Immature natural killer cell (primary cell): ENCODE results near the gene PSMG1. TPM values are rescaled to one million over a fixed set of nuclear protein-coding genes. Genes with fewer than 3 reads are reported as not detected.

ENCODE experiments used
- DNase-seq, 3 donors: peaks; one replicate each; pipeline ENCODE4 v3.0.0; 2022; ENCODE audit warnings: mixed read lengths in 1 of 3
- H3K27ac Mint-ChIP-seq, 6 donors: one replicate each; pipeline ENCODE4 v1.8.0; 2020; ENCODE audit warnings: mixed read lengths in 6 of 6, mild to moderate bottlenecking in 5 of 6, inconsistent platforms in 4 of 6, moderate library complexity in 3 of 6
- H3K27me3 Mint-ChIP-seq, 3 donors: one replicate each; pipeline ENCODE4 v1.8.0; 2020 to 2021; ENCODE audit warnings: low read depth in 3 of 3, mild to moderate bottlenecking in 3 of 3, mixed read lengths in 3 of 3, moderate library complexity in 3 of 3, inconsistent platforms in 1 of 3
- H3K36me3 Mint-ChIP-seq, 3 donors: one replicate each; pipeline ENCODE4 v1.8.0; 2020; ENCODE audit warnings: mixed read lengths in 3 of 3, inconsistent platforms in 2 of 3, mild to moderate bottlenecking in 2 of 3
- H3K4me1 Mint-ChIP-seq, 2 donors: one replicate each; pipeline ENCODE4 v1.8.0; 2020; ENCODE audit warnings: inconsistent platforms in 2 of 2, mild to moderate bottlenecking in 2 of 2, mixed read lengths in 2 of 2, moderate library complexity in 1 of 2
- H3K4me3 Mint-ChIP-seq, 5 donors: one replicate each; pipeline ENCODE4 v1.8.0; 2020; ENCODE audit warnings: mild to moderate bottlenecking in 5 of 5, mixed read lengths in 5 of 5, inconsistent platforms in 3 of 5, moderate library complexity in 3 of 5
- H3K9me3 Mint-ChIP-seq, 6 donors: one replicate each; pipeline ENCODE4 v1.8.0; 2020; ENCODE audit warnings: mild to moderate bottlenecking in 6 of 6, mixed read lengths in 6 of 6, inconsistent platforms in 4 of 6, moderate library complexity in 3 of 6
- polyA plus RNA-seq, 3 donors: library from polyadenylated mRNA; unstranded; fragments of 300-500 nt; fragmentation: Illumina TruSeq; gene quantifications; one replicate each; pipeline ENCODE4 v1.2.3, GENCODE V29; 2021

PSMG1 gene
- polyA plus RNA-seq, 3 donors from 2014 or later: 29.5 to 39.6 (median 33.3) TPM

DNA sequence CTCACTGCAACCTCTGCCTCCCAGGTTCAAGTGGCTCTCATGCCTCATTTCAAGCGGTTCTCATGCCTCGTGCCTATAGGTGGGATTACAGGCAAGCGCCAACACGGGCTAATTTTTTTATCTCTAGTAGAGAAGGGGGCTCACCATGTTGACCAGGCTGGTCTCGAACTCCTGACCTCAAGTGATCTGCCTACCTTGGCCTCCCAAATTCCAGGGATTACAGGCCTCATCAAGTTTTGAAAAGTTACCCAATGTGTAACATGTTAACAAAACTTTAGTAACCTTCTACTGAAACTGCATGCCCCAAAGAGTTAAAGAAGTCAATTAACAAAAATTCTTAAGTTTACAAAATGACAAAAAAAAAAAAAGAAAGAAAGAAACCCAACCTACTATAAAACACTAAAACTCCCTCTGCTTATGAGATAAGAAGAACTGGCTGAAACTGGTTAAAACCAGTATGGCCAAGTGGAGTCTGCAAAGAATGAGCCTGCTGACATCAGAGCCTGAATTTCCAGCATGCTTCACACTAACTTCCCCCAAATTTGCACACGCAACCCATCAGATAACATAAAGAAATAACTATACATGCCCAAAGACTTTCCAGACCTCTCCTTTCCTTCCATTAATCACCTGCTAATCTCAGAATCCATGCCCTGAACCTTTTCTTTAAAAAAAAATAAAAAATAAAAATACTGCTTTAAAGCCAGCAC is 25.5 kb upstream of the PSMG1 start:
- no peaks in the 10 kb centered on the region for H3K4me1 Mint-ChIP-seq
- peak overlapping the region in 3 of 6 donors; percentile 36 to 73 (median 54) for H3K27ac Mint-ChIP-seq
- H3K36me3 Mint-ChIP-seq: peaks cover 12 to 37% (median 16%) of the 10 kb centered on the region in 3 donors
- no peaks in the 10 kb centered on the region for H3K9me3 Mint-ChIP-seq
- DNase-seq: no peak
- peaks cover 0 to 2% (median 0%) of the 10 kb centered on the region in 3 donors for H3K27me3 Mint-ChIP-seq
- no peak overlapping the region for H3K4me3 Mint-ChIP-seq

DNA sequence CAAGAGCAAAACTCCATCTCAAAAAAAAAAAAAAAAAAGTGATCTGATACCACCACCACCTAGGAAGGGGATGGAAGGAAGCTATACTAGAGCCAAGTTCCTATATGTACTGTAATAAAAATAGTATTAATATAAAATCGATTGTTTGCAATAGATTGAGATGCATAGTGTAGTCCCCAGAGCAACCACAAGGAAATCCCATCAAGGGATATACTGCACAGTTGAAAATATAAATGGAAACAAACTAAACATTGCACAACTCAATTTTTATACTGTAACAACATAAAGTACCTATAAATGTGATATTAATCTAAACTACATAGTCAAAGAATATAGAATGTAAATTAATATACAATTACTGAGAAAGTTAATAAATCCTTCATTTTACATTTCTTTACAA is 20.9 kb upstream of the PSMG1 start:
- Mint-ChIP-seq H3K27me3 (no peaks in the 10 kb centered on the region), H3K27ac (no peak overlapping the region), H3K9me3 (no peaks in the 10 kb centered on the region), H3K36me3 (peaks cover 16 to 33% (median 24%) of the 10 kb centered on the region in 3 donors), H3K4me3 (no peak overlapping the region), H3K4me1 (no peaks in the 10 kb centered on the region)
- no peak for DNase-seq

DNA sequence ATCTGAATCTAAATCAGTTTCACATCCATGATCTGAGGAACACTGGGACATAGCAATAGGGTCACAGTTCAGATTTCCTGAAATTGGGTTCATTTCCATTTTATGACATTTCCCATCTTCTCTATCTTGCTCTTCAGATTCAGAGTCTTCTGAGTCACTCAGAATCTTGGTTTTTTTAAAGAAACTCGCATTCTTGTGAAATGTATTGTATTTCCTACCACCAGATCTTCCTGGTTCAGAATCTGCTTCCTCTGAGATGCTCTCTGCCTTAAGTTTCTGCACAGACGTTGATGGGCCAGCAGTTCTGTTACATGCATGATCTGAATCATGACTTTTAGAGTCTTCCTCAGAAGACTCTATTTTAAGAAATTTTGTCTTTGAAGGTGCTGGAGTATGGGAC is 15.5 kb upstream of the PSMG1 start:
- Mint-ChIP-seq H3K36me3 (peaks cover 23 to 34% (median 31%) of the 10 kb centered on the region in 3 donors), H3K4me3 (no peak overlapping the region), H3K27ac (peak overlapping the region in 1 of 6 donors; percentile 21)

DNA sequence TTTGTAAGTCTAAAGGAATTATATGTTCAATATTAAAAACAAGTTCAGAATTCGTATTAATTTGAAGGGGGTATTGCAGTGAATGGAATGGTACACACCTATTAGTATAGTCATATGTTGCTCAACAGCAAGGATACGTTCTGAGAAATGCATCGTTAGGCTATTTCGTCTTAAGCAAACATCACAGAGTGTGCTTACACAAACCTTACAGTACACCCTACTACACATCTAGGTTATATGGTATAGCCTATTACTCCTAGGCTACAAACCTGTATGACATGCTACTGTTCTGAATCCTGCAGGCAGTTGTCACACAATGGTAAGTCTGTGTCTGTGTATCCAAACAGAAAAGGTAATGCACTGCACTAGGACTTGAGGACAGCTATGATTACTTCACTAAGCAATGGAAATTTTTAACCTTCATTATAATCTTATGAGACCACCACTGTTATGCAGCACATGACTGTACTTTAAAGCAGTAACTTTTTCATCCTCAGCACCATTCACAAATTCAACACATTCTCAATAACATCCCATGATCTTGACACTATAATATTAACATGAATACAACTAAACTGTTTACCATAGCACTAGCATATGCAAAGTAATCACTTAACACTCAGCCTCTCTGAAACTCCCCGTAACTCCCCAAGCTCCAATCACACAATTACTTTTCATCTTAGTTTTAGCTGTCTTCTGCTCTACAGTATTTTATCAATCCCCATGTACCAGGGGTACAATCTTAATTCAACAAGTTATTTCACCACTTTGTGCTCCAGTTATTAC is 14.4 kb upstream of the PSMG1 start:
- H3K4me1 Mint-ChIP-seq: peaks cover 22 to 31% of the 10 kb centered on the region in 2 donors
- no peak for DNase-seq
- no peaks in the 10 kb centered on the region for H3K9me3 Mint-ChIP-seq
- H3K36me3 Mint-ChIP-seq: peaks cover 19 to 34% (median 27%) of the 10 kb centered on the region in 3 donors
- H3K27ac Mint-ChIP-seq: peak overlapping the region in 5 of 6 donors; percentile 13 to 90 (median 87)
- no peak overlapping the region for H3K4me3 Mint-ChIP-seq
- peaks cover 0 to 2% (median 0%) of the 10 kb centered on the region in 3 donors for H3K27me3 Mint-ChIP-seq

More for the DNA sequence above, 15.5 kb upstream of the PSMG1 start:
- Mint-ChIP-seq H3K9me3 (no peaks in the 10 kb centered on the region), H3K4me1 (peaks cover 22 to 31% of the 10 kb centered on the region in 2 donors), H3K27me3 (peaks cover 0 to 2% (median 0%) of the 10 kb centered on the region in 3 donors)
- no peak for DNase-seq

DNA sequence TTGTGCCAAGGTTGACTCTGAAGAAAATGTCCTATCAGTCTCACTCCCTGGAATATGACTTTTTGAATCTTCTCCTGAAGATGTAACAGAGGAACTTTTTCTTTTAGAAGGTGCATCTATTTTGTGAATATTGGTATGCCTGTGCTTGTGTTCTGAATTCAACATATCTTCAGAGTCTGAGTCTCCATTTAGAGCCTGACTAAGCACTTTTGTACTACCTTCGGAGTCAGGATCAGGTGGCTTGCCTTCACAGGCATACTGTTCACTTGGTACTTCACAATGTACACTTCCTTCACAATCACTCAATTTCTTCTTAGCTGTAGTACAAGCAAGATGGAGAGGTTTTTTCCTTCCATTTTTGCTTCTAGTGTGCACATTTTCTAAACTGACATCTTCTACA is 13.6 kb upstream of the PSMG1 start:
- H3K4me3 Mint-ChIP-seq: peak overlapping the region in 3 of 5 donors; percentile 65 to 74 (median 70)
- no peaks in the 10 kb centered on the region for H3K9me3 Mint-ChIP-seq
- peaks cover 0 to 2% (median 0%) of the 10 kb centered on the region in 3 donors for H3K27me3 Mint-ChIP-seq
- H3K36me3 Mint-ChIP-seq: peaks cover 19 to 34% (median 27%) of the 10 kb centered on the region in 3 donors
- H3K4me1 Mint-ChIP-seq: peaks cover 22 to 31% of the 10 kb centered on the region in 2 donors
- no peak for DNase-seq
- H3K27ac Mint-ChIP-seq: peak overlapping the region; percentile 67 to 90 (median 88)

DNA sequence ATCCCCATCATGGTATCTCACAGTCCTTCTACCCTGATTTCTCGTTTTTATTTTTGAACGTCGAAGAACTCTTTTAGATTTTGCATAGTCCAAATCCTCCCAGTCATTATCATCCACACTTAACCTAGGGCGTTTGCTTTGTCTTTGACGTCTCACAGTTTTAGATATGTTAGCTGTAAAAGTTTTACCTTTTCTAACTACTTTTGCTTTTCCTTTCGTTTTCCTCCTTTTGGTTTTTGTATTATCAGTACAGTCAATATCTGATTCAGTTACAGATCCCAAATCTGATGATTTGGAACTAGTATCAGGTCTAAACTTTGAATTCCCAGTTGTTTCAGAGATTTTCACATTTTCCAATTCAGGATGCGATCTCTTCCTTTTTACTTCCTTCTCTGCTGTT is 13.1 kb upstream of the PSMG1 start:
- DNase-seq: no peak
- peaks cover 0 to 2% (median 0%) of the 10 kb centered on the region in 3 donors for H3K27me3 Mint-ChIP-seq
- no peaks in the 10 kb centered on the region for H3K9me3 Mint-ChIP-seq
- peaks cover 14 to 30% (median 23%) of the 10 kb centered on the region in 3 donors for H3K36me3 Mint-ChIP-seq
- H3K27ac Mint-ChIP-seq: peak overlapping the region; percentile 67 to 90 (median 88)
- H3K4me1 Mint-ChIP-seq: peaks cover 22 to 31% of the 10 kb centered on the region in 2 donors
- H3K4me3 Mint-ChIP-seq: peak overlapping the region; percentile 33 to 74 (median 65)

DNA sequence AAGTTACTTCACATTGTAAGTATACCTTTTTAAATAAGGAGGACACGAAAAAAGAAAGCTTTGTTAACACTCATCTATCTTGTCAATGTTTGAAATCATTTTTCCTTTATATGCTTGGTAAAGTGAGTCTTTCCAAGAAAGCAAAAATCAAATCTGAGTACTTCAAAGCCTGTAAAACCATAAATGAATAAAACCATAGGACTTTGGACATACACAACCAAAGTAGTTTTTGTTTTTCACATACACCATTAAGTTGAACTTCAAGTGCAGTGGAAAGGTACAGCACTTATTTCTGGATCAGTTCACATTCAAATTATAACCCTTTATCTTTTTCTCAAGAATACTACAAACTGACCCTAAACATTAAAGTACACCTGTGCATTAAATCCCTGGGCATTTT is 10.1 kb upstream of the PSMG1 start:
- Mint-ChIP-seq H3K4me1 (peaks cover 22 to 31% of the 10 kb centered on the region in 2 donors), H3K27me3 (peaks cover 0 to 2% (median 0%) of the 10 kb centered on the region in 3 donors), H3K27ac (no peak overlapping the region), H3K4me3 (no peak overlapping the region), H3K36me3 (peaks cover 5 to 17% (median 16%) of the 10 kb centered on the region in 3 donors), H3K9me3 (no peaks in the 10 kb centered on the region)
- DNase-seq: no peak

DNA sequence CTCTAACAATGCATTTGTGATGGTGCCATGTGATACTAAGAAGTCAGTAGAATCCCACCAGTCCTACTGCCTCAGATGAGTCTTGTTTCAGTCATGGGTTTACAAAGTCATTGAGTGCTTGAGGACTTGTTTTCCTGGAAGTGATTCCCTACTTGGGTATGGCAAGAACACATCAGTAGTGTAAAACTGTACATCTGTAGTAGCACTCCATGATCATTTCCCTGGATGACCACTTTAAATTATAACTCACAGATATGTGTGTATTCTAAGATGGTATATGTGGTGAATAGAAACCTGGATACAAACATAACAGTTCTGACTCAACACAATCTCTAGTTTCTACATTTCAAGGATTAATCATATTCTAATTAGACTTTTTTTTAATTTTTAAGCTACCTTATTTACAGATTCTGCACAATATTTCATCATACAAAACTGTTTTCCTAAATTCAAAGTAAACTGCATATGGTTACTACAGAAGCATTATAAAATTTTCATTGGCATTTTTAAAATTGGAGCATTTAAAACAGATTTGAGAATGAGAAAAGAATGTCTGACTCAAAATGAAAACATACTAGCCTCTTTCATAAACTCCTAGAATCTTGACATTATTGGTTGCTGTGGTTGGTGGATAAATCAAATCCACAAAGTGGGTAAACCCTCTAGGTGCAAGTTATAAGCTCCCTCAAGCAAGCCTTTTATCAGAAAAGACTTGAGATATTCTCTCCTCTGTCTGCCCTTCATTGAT is 6.8 kb upstream of the PSMG1 start:
- no peak for DNase-seq
- H3K9me3 Mint-ChIP-seq: no peaks in the 10 kb centered on the region
- H3K4me1 Mint-ChIP-seq: peaks cover 2 to 15% of the 10 kb centered on the region in 2 donors
- no peak overlapping the region for H3K27ac Mint-ChIP-seq
- no peaks in the 10 kb centered on the region for H3K27me3 Mint-ChIP-seq
- no peak overlapping the region for H3K4me3 Mint-ChIP-seq
- H3K36me3 Mint-ChIP-seq: no peaks in the 10 kb centered on the region

DNA sequence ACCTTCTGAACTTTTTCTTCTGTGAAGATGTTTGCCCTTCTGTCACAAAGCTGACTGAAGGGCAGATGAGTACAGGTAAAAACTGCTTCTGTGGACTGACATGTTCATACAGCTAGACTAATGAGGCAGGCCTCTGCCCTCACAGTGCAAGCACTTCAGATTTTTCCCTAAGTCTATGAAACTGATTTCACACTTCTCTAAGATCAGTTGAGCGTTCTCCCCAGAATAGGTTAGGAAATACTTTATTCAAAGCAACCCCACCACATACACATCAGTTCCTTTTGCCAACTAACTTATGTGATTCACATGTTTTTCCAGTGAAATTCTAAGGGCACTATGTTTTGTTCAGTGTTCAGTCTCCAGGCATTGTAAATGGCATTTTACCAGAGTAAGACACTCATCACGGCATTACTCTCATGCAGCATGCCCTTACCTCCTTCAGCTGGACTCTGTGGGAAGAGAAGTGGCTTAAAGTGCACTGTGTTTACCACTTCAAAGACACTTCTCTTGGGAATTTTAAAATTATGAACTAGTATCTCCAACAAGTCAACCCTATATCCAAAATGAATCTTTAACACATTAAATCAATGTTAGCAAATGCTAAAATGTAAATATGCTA is 5.4 kb upstream of the PSMG1 start:
- H3K4me3 Mint-ChIP-seq: no peak overlapping the region
- H3K9me3 Mint-ChIP-seq: no peaks in the 10 kb centered on the region
- H3K4me1 Mint-ChIP-seq: peaks cover 11 to 19% of the 10 kb centered on the region in 2 donors
- peaks cover 2 to 5% (median 5%) of the 10 kb centered on the region in 3 donors for H3K27me3 Mint-ChIP-seq
- no peaks in the 10 kb centered on the region for H3K36me3 Mint-ChIP-seq
- peak overlapping the region in 1 of 6 donors; percentile 9 for H3K27ac Mint-ChIP-seq
- DNase-seq: no peak

DNA sequence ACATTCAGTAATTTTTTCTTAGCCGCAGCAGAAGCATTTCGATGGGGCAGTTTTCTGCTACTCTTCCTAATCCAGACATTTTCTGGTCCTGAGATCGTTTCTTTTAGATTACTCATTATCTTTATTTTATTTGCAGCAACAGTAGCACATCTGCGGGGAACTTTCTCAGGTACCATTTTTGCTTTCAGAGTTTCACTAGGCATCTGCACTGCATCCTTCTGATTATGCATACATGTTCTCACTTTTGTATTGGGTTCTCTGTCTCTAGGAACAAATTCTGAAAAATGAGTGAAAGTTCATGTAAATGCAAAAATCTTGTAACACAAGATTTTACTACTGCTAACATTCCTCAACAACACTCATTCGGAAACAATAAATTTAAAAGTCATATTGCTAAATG is 3.9 kb upstream of the PSMG1 start:
- H3K27ac Mint-ChIP-seq: peak overlapping the region in 3 of 6 donors; percentile 1 to 40 (median 1)
- peaks cover 19 to 26% of the 10 kb centered on the region in 2 donors for H3K4me1 Mint-ChIP-seq
- H3K27me3 Mint-ChIP-seq: peaks cover 12 to 17% (median 12%) of the 10 kb centered on the region in 3 donors
- no peak for DNase-seq
- no peaks in the 10 kb centered on the region for H3K36me3 Mint-ChIP-seq
- no peak overlapping the region for H3K4me3 Mint-ChIP-seq
- no peaks in the 10 kb centered on the region for H3K9me3 Mint-ChIP-seq

DNA sequence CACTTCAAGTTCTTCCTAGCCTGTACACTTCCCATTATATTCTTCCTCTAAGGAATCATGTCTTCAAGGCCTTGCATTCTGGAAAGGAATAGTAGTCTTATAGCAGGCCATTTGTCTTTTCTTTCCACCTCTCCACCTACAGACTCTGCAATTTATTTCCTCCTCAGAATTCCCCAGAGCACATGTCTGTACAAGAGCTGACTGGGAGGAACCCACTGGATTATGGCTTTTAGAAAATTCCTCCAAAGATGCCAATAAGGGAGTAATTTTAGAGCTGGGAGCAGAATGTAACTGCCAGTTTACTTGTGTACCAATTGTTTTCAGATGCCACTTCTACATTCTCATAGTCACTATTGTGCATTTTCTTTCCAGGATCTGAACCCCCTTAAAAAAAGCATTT is 3.4 kb upstream of the PSMG1 start:
- no peak for DNase-seq
- peak overlapping the region in 3 of 6 donors; percentile 23 to 43 (median 40) for H3K27ac Mint-ChIP-seq
- H3K4me3 Mint-ChIP-seq: no peak overlapping the region
- no peaks in the 10 kb centered on the region for H3K36me3 Mint-ChIP-seq
- peaks cover 12 to 17% (median 15%) of the 10 kb centered on the region in 3 donors for H3K27me3 Mint-ChIP-seq
- H3K4me1 Mint-ChIP-seq: peaks cover 24 to 31% of the 10 kb centered on the region in 2 donors
- no peaks in the 10 kb centered on the region for H3K9me3 Mint-ChIP-seq

DNA sequence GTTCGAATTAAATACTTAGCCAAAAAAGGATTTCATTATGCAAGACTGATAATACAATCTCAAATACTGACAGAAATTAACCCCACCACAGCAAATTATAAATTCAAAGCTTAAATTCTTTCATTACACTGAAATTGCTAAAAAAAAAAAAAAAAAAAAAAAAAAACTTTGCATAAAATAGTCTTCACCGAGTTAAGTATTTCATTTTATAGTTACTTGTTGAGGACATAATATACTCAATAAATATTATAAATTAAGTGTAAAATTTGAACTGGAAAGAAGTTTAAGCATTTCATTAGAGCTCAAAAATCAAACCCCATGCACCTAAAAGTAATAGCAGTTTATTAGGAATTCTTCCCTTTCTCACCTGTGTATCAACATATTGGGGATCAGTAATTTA is 1.9 kb upstream of the PSMG1 start:
- Mint-ChIP-seq H3K27ac (peak overlapping the region in 5 of 6 donors; percentile 47 to 95 (median 90)), H3K9me3 (no peaks in the 10 kb centered on the region), H3K36me3 (peaks cover 0 to 4% (median 0%) of the 10 kb centered on the region in 3 donors), H3K27me3 (peaks cover 12 to 17% (median 15%) of the 10 kb centered on the region in 3 donors), H3K4me1 (peaks cover 29 to 42% of the 10 kb centered on the region in 2 donors), H3K4me3 (peak overlapping the region in 4 of 5 donors; percentile 12 to 98 (median 24))
- no peak for DNase-seq
